Activated T-cell treated with anti-CD3 and anti-CD28 coated beads, Interleukin-2, amount 50 U/mL, for 24 hours (primary cell): Measurements from ENCODE around the gene OLIG2.

Experiments used
- DNase-seq: peaks from one replicate; pipeline ENCODE4 v3.0.0-alpha.2; 2020
- H3K27ac Mint-ChIP-seq: 2 replicates; pipeline ENCODE4 v1.8.0; 2020; ENCODE audit warnings: mild to moderate bottlenecking, mixed read lengths
- H3K27me3 Mint-ChIP-seq: 2 replicates; pipeline ENCODE4 v1.8.0; 2020; ENCODE audit warnings: mixed read lengths
- H3K36me3 Mint-ChIP-seq: 2 replicates; pipeline ENCODE4 v1.8.0; 2020; ENCODE audit warnings: low read depth, mixed read lengths
- H3K4me1 Mint-ChIP-seq: 2 replicates; pipeline ENCODE4 v1.8.0; 2020; ENCODE audit warnings: low read depth, mixed read lengths
- H3K4me3 Mint-ChIP-seq: 2 replicates; pipeline ENCODE4 v1.8.0; 2020; ENCODE audit warnings: mild to moderate bottlenecking, moderate library complexity, mixed read lengths
- H3K9me3 Mint-ChIP-seq: 2 replicates; pipeline ENCODE4 v1.8.0; 2020; ENCODE audit warnings: mixed read lengths

OLIG2 gene

GRCh38 chr21:33033094-33033951, 7.6 kb downstream of the OLIG2 start:
- Mint-ChIP-seq H3K4me3 (no peak overlapping the region), H3K4me1 (peaks cover 24% of the 10 kb centered on the region), H3K36me3 (no peaks in the 10 kb centered on the region), H3K27me3 (peaks cover 66% of the 10 kb centered on the region), H3K27ac (no peak overlapping the region), H3K9me3 (no peaks in the 10 kb centered on the region)
- no peak for DNase-seq

GRCh38 chr21:33033961-33034413, 8.3 kb downstream of the OLIG2 start:
- DNase-seq = no peak
- peaks cover 63% of the 10 kb centered on the region for H3K27me3 Mint-ChIP-seq
- H3K27ac Mint-ChIP-seq = no peak overlapping the region
- H3K36me3 Mint-ChIP-seq = no peaks in the 10 kb centered on the region
- H3K9me3 Mint-ChIP-seq = no peaks in the 10 kb centered on the region
- no peak overlapping the region for H3K4me3 Mint-ChIP-seq
- H3K4me1 Mint-ChIP-seq = peaks cover 18% of the 10 kb centered on the region

GRCh38 chr21:33035147-33035546, 9.4 kb downstream of the OLIG2 start:
- DNase-seq = no peak
- H3K27ac Mint-ChIP-seq = no peak overlapping the region

GRCh38 chr21:33036430-33037162, 10.9 kb downstream of the OLIG2 start:
- H3K4me1 Mint-ChIP-seq = peaks cover 10% of the 10 kb centered on the region
- H3K36me3 Mint-ChIP-seq = no peaks in the 10 kb centered on the region
- H3K4me3 Mint-ChIP-seq = no peak overlapping the region
- H3K27me3 Mint-ChIP-seq = peaks cover 50% of the 10 kb centered on the region
- no peak for DNase-seq
- no peak overlapping the region for H3K27ac Mint-ChIP-seq
- H3K9me3 Mint-ChIP-seq = no peaks in the 10 kb centered on the region

More at GRCh38 chr21:33035147-33035546, 9.4 kb downstream of the OLIG2 start:
- Mint-ChIP-seq H3K9me3 (no peaks in the 10 kb centered on the region), H3K36me3 (no peaks in the 10 kb centered on the region), H3K27me3 (peaks cover 52% of the 10 kb centered on the region), H3K4me1 (peaks cover 10% of the 10 kb centered on the region), H3K4me3 (no peak overlapping the region)

GRCh38 chr21:33037501-33037900, 11.8 kb downstream of the OLIG2 start:
- H3K4me3 Mint-ChIP-seq = no peak overlapping the region
- peaks cover 10% of the 10 kb centered on the region for H3K4me1 Mint-ChIP-seq
- H3K9me3 Mint-ChIP-seq = no peaks in the 10 kb centered on the region
- H3K27me3 Mint-ChIP-seq = peaks cover 46% of the 10 kb centered on the region
- H3K27ac Mint-ChIP-seq = no peak overlapping the region
- H3K36me3 Mint-ChIP-seq = no peaks in the 10 kb centered on the region
- DNase-seq = no peak

GRCh38 chr21:33039536-33039935, 13.8 kb downstream of the OLIG2 start:
- peaks cover 48% of the 10 kb centered on the region for H3K27me3 Mint-ChIP-seq
- H3K27ac Mint-ChIP-seq = no peak overlapping the region
- peaks cover 10% of the 10 kb centered on the region for H3K4me1 Mint-ChIP-seq
- no peak overlapping the region for H3K4me3 Mint-ChIP-seq
- H3K36me3 Mint-ChIP-seq = no peaks in the 10 kb centered on the region
- H3K9me3 Mint-ChIP-seq = no peaks in the 10 kb centered on the region
- DNase-seq = no peak

GRCh38 chr21:33040215-33040614, 14.5 kb downstream of the OLIG2 start:
- Mint-ChIP-seq H3K4me1 (peaks cover 10% of the 10 kb centered on the region), H3K9me3 (no peaks in the 10 kb centered on the region), H3K27me3 (peaks cover 45% of the 10 kb centered on the region), H3K4me3 (no peak overlapping the region), H3K27ac (no peak overlapping the region), H3K36me3 (no peaks in the 10 kb centered on the region)
- DNase-seq = no peak

- no peaks in the 10 kb centered on the region for H3K36me3 Mint-ChIP-seq
- no peaks in the 10 kb centered on the region for H3K9me3 Mint-ChIP-seq
- H3K4me3 Mint-ChIP-seq = no peak overlapping the region
- H3K27ac Mint-ChIP-seq = no peak overlapping the region
- H3K4me1 Mint-ChIP-seq = peaks cover 2% of the 10 kb centered on the region
- DNase-seq = no peak
- peaks cover 52% of the 10 kb centered on the region for H3K27me3 Mint-ChIP-seq
Observed at GRCh38 chr21:33041981-33042380, 16.2 kb downstream of the OLIG2 start.

GRCh38 chr21:33042812-33043211, 17.1 kb downstream of the OLIG2 start:
- no peaks in the 10 kb centered on the region for H3K9me3 Mint-ChIP-seq
- no peaks in the 10 kb centered on the region for H3K4me1 Mint-ChIP-seq
- H3K27me3 Mint-ChIP-seq = peaks cover 59% of the 10 kb centered on the region
- H3K27ac Mint-ChIP-seq = no peak overlapping the region
- DNase-seq = no peak
- no peak overlapping the region for H3K4me3 Mint-ChIP-seq
- H3K36me3 Mint-ChIP-seq = no peaks in the 10 kb centered on the region

- no peaks in the 10 kb centered on the region for H3K9me3 Mint-ChIP-seq
- no peaks in the 10 kb centered on the region for H3K36me3 Mint-ChIP-seq
- no peak overlapping the region for H3K27ac Mint-ChIP-seq
- H3K4me1 Mint-ChIP-seq = no peaks in the 10 kb centered on the region
- H3K4me3 Mint-ChIP-seq = no peak overlapping the region
- DNase-seq = no peak
- peaks cover 57% of the 10 kb centered on the region for H3K27me3 Mint-ChIP-seq
Observed at GRCh38 chr21:33046455-33046854, 20.7 kb downstream of the OLIG2 start.

GRCh38 chr21:33047231-33047630, 21.5 kb downstream of the OLIG2 start:
- H3K27me3 Mint-ChIP-seq = peaks cover 50% of the 10 kb centered on the region
- no peaks in the 10 kb centered on the region for H3K36me3 Mint-ChIP-seq

GRCh38 chr21:33051925-33052324, 26.2 kb downstream of the OLIG2 start:
- H3K36me3 Mint-ChIP-seq = no peaks in the 10 kb centered on the region
- no peaks in the 10 kb centered on the region for H3K4me1 Mint-ChIP-seq
- DNase-seq = no peak
- H3K27ac Mint-ChIP-seq = no peak overlapping the region
- peaks cover 19% of the 10 kb centered on the region for H3K27me3 Mint-ChIP-seq
- no peaks in the 10 kb centered on the region for H3K9me3 Mint-ChIP-seq
- H3K4me3 Mint-ChIP-seq = no peak overlapping the region

More at GRCh38 chr21:33047231-33047630, 21.5 kb downstream of the OLIG2 start:
- DNase-seq = no peak
- no peak overlapping the region for H3K4me3 Mint-ChIP-seq
- no peak overlapping the region for H3K27ac Mint-ChIP-seq
- H3K4me1 Mint-ChIP-seq = no peaks in the 10 kb centered on the region
- no peaks in the 10 kb centered on the region for H3K9me3 Mint-ChIP-seq

GRCh38 chr21:33053951-33054350, 28.2 kb downstream of the OLIG2 start:
- H3K4me1 Mint-ChIP-seq = no peaks in the 10 kb centered on the region
- DNase-seq = no peak
- peaks cover 4% of the 10 kb centered on the region for H3K27me3 Mint-ChIP-seq
- no peaks in the 10 kb centered on the region for H3K36me3 Mint-ChIP-seq
- no peak overlapping the region for H3K4me3 Mint-ChIP-seq
- no peak overlapping the region for H3K27ac Mint-ChIP-seq
- no peaks in the 10 kb centered on the region for H3K9me3 Mint-ChIP-seq

- Mint-ChIP-seq H3K4me3 (no peak overlapping the region), H3K36me3 (no peaks in the 10 kb centered on the region), H3K27ac (no peak overlapping the region), H3K4me1 (no peaks in the 10 kb centered on the region), H3K9me3 (no peaks in the 10 kb centered on the region), H3K27me3 (no peaks in the 10 kb centered on the region)
- DNase-seq = no peak
Observed at GRCh38 chr21:33055991-33056390, 30.3 kb downstream of the OLIG2 start.

- H3K27ac Mint-ChIP-seq = no peak overlapping the region
- H3K4me3 Mint-ChIP-seq = no peak overlapping the region
- H3K36me3 Mint-ChIP-seq = no peaks in the 10 kb centered on the region
- peaks cover 3% of the 10 kb centered on the region for H3K27me3 Mint-ChIP-seq
- no peak for DNase-seq
- no peaks in the 10 kb centered on the region for H3K9me3 Mint-ChIP-seq
- no peaks in the 10 kb centered on the region for H3K4me1 Mint-ChIP-seq
Observed at GRCh38 chr21:33057385-33057940, 31.7 kb downstream of the OLIG2 start.
